ENCODE results near the gene KDM8.

KDM8 gene

DNA sequence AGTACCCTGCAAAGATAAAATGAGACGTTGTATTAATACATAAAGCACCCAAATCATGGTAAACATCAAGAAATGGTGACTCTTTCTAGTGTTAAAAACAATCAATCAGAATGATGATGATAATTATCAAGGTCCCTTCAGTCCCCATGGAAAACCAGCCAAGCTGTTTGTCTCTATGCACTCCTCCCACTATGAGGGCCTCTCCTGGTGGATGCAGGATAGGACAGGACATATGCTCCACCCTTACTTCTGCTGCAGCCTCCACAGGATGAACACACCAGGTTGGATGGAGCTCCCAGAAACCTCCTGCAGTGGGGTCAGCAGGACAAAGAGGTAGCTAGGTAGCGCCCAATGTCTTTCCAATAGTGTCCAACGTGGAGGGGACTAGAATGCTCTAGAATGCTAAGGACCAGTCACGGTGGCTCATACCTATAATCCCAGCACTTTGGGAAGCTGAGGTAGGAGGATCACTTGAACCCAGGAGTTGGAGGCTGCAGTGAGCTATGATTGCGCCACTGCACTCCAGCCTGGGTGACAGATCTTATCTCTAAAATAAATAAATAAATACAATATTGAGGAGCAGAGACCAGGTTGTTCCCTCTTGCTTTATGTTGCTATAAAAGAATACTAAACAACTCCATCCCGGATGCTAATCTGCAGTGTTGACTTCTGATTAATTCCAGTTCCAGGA, 9.9 kb upstream of the KDM8 start:
- no peak for DNase-seq (ENCODE audit: extremely low read depth, low read depth)
- TF ChIP-seq, protein P1, sequence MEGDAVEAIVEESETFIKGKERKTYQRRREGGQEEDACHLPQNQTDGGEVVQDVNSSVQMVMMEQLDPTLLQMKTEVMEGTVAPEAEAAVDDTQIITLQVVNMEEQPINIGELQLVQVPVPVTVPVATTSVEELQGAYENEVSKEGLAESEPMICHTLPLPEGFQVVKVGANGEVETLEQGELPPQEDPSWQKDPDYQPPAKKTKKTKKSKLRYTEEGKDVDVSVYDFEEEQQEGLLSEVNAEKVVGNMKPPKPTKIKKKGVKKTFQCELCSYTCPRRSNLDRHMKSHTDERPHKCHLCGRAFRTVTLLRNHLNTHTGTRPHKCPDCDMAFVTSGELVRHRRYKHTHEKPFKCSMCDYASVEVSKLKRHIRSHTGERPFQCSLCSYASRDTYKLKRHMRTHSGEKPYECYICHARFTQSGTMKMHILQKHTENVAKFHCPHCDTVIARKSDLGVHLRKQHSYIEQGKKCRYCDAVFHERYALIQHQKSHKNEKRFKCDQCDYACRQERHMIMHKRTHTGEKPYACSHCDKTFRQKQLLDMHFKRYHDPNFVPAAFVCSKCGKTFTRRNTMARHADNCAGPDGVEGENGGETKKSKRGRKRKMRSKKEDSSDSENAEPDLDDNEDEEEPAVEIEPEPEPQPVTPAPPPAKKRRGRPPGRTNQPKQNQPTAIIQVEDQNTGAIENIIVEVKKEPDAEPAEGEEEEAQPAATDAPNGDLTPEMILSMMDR (IDR thresholded peaks at IDR 0.05; ENCODE audit: low read depth, low read length), result no peak

DNA sequence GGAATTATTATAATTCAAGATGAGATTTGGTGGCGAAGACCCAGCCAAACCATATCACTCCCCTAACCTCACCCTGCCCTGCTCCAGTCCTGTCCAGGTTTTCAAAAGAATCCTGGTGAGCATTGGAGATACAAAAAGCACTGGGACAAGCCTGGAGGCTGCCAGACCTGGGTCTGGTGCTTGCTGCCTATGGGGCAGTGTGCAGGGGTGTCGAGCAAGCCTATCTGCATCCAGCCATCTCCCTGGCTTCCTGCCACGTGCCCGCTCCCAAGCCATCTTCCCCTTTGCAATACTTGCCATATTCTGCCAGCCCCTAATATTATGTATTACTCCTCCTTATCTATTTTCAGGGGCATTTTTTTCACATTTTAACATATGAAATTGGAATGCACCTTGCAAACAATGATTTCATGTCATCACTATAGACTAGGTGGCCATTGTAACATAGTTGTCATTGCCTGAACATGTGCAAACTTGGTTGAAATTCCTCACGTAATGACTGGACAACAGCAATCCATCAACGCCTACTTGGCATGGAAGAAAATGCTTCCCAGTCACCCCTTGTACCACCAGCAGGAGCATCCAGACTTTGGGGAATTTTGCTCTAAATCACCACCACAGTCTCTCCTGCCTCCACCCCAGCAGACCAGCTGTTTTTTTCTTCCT, 8.1 kb upstream of the KDM8 start:
- DNase-seq (ENCODE audit: extremely low read depth, low read depth), result no peak
- TF ChIP-seq, protein P1 (IDR thresholded peaks at IDR 0.05; ENCODE audit: low read depth, low read length), result no peak

DNA sequence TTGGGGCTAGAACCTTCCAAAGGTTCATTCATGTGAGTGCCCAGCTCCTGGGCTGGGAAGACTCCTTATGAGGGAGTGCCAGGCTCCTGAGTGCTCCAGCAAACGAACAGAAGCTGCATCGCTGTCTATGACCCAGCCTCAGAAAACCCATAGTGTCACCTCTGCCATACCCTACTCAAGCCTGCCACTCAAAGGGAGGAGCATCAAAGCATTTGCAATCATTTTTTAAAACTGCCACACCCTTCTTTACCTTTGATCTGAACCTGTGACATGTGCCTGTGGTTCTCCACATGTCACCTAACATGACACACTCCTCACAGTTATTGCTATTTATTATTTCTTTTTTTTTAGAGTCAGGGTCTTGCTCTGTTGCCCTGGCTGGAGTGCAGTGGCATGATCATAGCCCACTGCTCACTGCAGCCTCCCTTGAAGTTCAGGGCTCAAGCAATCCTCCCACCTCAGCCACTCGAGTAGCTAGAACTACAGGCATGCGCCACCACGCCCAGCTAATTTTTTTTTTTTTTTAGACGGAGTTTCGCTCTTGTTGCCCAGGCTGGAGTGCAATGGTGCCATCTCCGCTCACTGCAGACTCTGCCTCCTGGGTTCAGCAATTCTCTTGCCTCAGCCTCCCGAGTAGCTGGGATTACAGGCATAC, 7.3 kb upstream of the KDM8 start:
- DNase-seq (ENCODE audit: extremely low read depth, low read depth), result no peak

DNA sequence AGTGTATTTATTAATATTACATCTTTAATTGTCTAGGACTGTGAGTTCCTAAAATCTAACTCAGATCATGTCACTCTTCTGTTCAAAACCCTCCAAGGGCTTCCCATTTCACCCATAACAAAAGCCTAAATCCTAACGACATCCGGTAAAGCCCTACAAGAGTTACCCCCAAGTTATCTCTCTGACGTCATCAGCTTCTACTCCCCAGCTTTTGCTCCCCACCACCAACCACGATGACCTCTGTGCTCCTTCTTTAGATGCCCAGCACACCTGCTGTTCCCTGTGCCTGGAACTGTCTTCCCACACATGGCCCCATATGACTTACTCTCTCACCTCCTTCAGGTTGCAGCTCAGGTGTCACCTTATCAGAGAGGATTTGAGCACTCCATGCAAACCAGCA, 6.3 kb upstream of the KDM8 start:
- no peak for DNase-seq (ENCODE audit: extremely low read depth, low read depth)
- TF ChIP-seq, protein P1 (IDR thresholded peaks at IDR 0.05; ENCODE audit: low read depth, low read length), result no peak

More for the DNA sequence above, 7.3 kb upstream of the KDM8 start:
- TF ChIP-seq, protein P1 (IDR thresholded peaks at IDR 0.05; ENCODE audit: low read depth, low read length), result no peak

DNA sequence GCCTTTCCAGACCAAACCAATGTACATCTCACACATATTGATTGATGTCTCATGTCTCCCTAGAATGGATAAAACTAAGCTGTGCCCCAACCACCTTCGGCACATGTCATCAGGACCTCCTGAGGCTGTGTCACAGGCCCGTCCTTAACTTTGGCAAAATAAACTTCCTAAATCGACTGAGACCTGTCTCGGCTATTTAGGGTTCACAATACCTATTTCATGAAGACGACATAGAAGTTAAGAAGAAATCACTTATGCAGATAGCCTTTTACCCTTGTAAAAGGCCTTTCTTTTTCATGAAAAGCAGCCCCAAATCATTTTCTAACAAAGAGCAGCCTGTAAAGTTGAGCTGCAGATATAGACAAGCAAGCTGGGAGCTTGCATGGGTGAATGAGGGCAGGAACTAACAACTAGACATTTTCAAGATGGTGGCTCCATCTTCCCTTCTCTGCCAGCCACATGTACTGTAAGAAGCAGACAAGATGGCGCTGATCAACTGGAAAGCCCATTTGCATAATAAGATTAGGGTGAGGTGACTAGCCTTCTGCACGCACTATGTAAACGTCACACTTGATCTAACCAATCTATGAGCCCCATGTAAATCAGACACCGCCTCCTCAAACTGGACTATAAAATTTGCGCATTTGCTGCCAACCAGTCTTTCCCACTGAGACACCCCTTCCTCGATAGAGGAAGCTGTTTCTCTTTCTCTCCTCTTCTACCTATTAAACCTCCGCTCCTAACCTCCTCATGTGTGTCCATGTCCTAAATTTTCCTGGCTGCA, 4.7 kb upstream of the KDM8 start:
- DNase-seq (ENCODE audit: extremely low read depth, low read depth), result no peak
- TF ChIP-seq, protein P1 (IDR thresholded peaks at IDR 0.05; ENCODE audit: low read depth, low read length), result no peak

DNA sequence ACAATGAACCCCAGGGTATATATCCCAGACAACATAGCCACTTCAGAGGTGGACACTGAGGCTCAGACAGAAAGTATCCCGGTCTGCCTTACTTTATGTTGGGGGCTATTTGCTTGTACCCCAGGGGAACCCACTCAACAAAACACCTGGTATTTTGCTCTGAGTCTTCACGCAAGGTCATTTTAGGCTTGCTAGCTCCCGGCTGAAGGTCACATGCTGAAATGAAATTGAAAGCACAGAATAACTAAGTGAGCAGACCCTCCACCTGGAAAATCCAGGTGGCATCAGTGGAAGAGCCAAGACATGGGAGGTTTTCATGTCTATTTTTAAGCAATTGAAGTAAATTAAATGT, 4.1 kb upstream of the KDM8 start:
- TF ChIP-seq, protein P1 (IDR thresholded peaks at IDR 0.05; ENCODE audit: low read depth, low read length), result no peak
- no peak for DNase-seq (ENCODE audit: extremely low read depth, low read depth)

Data from AG09319 (cell line).